Peyer's patch (tissue), 4 donors: Measurements from ENCODE around the gene ANO2.

Experiments used
- CTCF ChIP-seq, 6 experiments: fragments of 450-650 bp in 4 of 6; fragments of 200-600 bp in 2 of 6; sonication (generic) in 1 of 6; IDR thresholded peaks; one replicate each; pipeline ENCODE4 v1.5.1; 2017 to 2019; ENCODE audit warnings: antibody characterized with exemption in 6 of 6, mild to moderate bottlenecking in 3 of 6, moderate library complexity in 1 of 6
- POLR2A ChIP-seq, 2 donors: fragments of 450-650 bp; IDR thresholded peaks; one replicate each; pipeline ENCODE4 v1.5.1; 2017; ENCODE audit warnings: antibody characterized with exemption in 2 of 2, mild to moderate bottlenecking in 2 of 2, moderate library complexity in 2 of 2

DNA sequence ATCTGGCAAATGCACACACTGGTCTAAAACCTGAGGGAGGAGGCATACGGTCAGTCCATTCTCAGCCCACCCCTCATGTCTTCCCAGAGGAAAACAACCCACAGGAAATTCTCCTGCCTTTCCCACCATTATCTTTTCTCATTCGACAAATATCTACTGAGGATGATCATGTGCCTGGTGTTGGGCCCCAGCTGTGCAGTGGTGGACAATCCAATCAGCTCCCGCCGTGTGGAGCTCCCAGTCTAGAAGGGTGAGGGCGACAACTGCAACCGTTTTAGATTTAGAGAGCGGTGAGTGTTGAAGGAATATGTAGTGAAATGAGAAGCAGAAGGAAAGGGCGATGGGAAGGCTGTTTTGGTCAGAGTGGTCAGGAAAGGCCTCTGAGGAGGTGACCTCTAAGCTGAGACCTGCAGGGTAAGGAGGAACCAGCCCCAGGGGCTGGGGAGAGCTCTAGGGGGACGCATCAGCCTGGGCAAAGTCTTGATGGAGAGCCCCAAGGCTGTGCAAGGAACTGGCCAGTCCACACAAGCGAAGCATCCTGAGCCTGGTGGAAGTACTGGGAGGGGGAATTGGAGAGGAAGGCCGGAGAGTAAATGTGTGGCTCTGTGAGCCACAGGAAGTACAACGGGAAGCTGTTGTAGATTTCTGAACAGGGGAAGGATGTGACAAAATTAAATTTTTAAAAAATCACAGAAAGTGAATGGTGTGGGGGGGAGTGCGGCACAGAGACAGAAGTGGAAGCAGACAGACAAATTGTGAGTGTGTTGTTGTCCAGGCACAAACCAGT is 320.4 kb downstream of the ANO2 start:
- TF ChIP-seq CTCF (IDR thresholded peaks at IDR 0.05), result no peak
- TF ChIP-seq POLR2A (IDR thresholded peaks at IDR 0.05), result no peak
